B cell (primary cell): Measurements from ENCODE around the gene ABHD12B. TPM values are rescaled to one million over a fixed set of nuclear protein-coding genes. Genes with fewer than 3 reads are reported as not detected.

Experiments used
- ATAC-seq: fragments of 200-7000 bp; cut with Tn5 transposase; one replicate; pipeline ENCODE4 v1.10.0; 2021; ENCODE audit warnings: low read depth, mild to moderate bottlenecking, moderate number of reproducible peaks, moderate library complexity
- CTCF ChIA-PET: fragments of 350-600 bp; sonication (Branson Sonifier 250); formaldehyde crosslinking; loops from one replicate; lab custom pipeline; 2021; ENCODE audit warnings: antibody characterized with exemption, inconsistent platforms; lab: Charles Lee
- POLR2A ChIA-PET: fragments of 350-600 bp; sonication (Branson Sonifier 250); formaldehyde crosslinking; loops from one replicate; lab custom pipeline; 2021; ENCODE audit warnings: antibody characterized with exemption; lab: Charles Lee
- DNase-seq: peaks from one replicate; pipeline ENCODE4 v3.0.0; 2013
- H2AFZ ChIP-seq: 2 replicates; pipeline ENCODE4 v1.6.1; 2012; ENCODE audit warnings: mild to moderate bottlenecking, low read depth, low read length; ENCODE audit not compliant: insufficient read depth, poor library complexity, severe bottlenecking
- H3K27ac ChIP-seq, 2 donors: 1 replicate in 1 of 2; 2 replicates in 1 of 2; pipeline ENCODE4 v1.5.1; 2012 to 2013; ENCODE audit warnings: low read length in 2 of 2, mild to moderate bottlenecking in 2 of 2, moderate library complexity in 1 of 2
- H3K27me3 ChIP-seq, 4 experiments: fragments of 200-600 bp in 1 of 4; sonication (generic) in 1 of 4; replicated peaks in 1 of 4; 1 replicate in 2 of 4; 2 replicates in 2 of 4; pipeline versions ENCODE4 v1.6.1 to v1.7.0; 2013 to 2016; ENCODE audit warnings: low read length in 3 of 4, mild to moderate bottlenecking in 2 of 4, mixed read lengths in 1 of 4, moderate library complexity in 1 of 4; ENCODE audit not compliant: insufficient read depth in 4 of 4, control insufficient read depth in 3 of 4; ENCODE audit errors: control extremely low read depth in 1 of 4
- H3K36me3 ChIP-seq, 2 experiments: replicated peaks in 1 of 2; 1 replicate in 1 of 2; 2 replicates in 1 of 2; pipeline versions ENCODE4 v1.6.1 to v1.7.1; 2013; ENCODE audit warnings: low read length in 1 of 2; ENCODE audit not compliant: insufficient read depth in 2 of 2, control insufficient read depth in 1 of 2; ENCODE audit errors: control extremely low read depth in 1 of 2, extremely low read depth in 1 of 2
- H3K4me1 ChIP-seq, 2 donors: fragments of 200-600 bp in 1 of 2; sonication (generic) in 1 of 2; 1 replicate in 1 of 2; 2 replicates in 1 of 2; pipeline versions ENCODE4 v1.5.1 to v1.6.1; 2013 to 2017; ENCODE audit warnings: low read length in 2 of 2; ENCODE audit not compliant: control insufficient read depth in 2 of 2, insufficient read depth in 2 of 2
- H3K4me2 ChIP-seq: replicated peaks from 2 replicates; pipeline ENCODE3; 2012; ENCODE audit warnings: mild to moderate bottlenecking, low read depth, low read length; ENCODE audit not compliant: poor library complexity, severe bottlenecking
- H3K4me3 ChIP-seq, 5 experiments: fragments of 200-600 bp in 1 of 5; sonication (generic) in 1 of 5; 1 replicate in 3 of 5; 2 replicates in 2 of 5; pipeline versions ENCODE4 v1.5.1 to v1.7.0; 2011 to 2016; ENCODE audit warnings: low read length in 4 of 5, mild to moderate bottlenecking in 4 of 5, low read depth in 2 of 5, control low read depth in 1 of 5, moderate library complexity in 1 of 5; ENCODE audit not compliant: insufficient read depth in 1 of 5; ENCODE audit errors: control extremely low read depth in 1 of 5, extremely low read depth in 1 of 5
- H3K79me2 ChIP-seq: fragments of 200-600 bp; sonication (generic); one replicate; pipeline ENCODE4 v1.6.0; 2016; ENCODE audit warnings: low read length; ENCODE audit not compliant: control insufficient read depth, insufficient read depth
- H3K9ac ChIP-seq: fragments of 200-600 bp; sonication (generic); 2 replicates; pipeline ENCODE4 v1.6.1; 2017; ENCODE audit warnings: mild to moderate bottlenecking, low read length, moderate library complexity
- H3K9me3 ChIP-seq, 3 donors: one replicate each; pipeline versions ENCODE4 v1.6.1 to v1.7.1; 2013; ENCODE audit warnings: low read length in 2 of 3; ENCODE audit not compliant: control insufficient read depth in 2 of 3, insufficient read depth in 1 of 3; ENCODE audit errors: control extremely low read depth in 1 of 3
- H4K20me1 ChIP-seq: 2 replicates; pipeline ENCODE4 v1.6.0; 2012; ENCODE audit warnings: mild to moderate bottlenecking, low read length; ENCODE audit not compliant: insufficient read depth, control insufficient read depth, poor library complexity, severe bottlenecking
- H3K27ac Mint-ChIP-seq: one replicate; pipeline ENCODE4 v1.8.0; 2021; ENCODE audit warnings: mixed read lengths
- H3K27me3 Mint-ChIP-seq: one replicate; pipeline ENCODE4 v1.8.0; 2021; ENCODE audit warnings: mixed read lengths
- H3K4me1 Mint-ChIP-seq: one replicate; pipeline ENCODE4 v1.8.0; 2021; ENCODE audit warnings: mixed read lengths
- H3K4me3 Mint-ChIP-seq: one replicate; pipeline ENCODE4 v1.8.0; 2021; ENCODE audit warnings: mixed read lengths
- H3K9me3 Mint-ChIP-seq: one replicate; pipeline ENCODE4 v1.8.0; 2022; ENCODE audit warnings: mixed read lengths; ENCODE audit not compliant: insufficient read depth
- CTCF ChIP-seq: fragments of 200-600 bp; IDR thresholded peaks from one replicate; pipeline ENCODE4 v1.8.0; 2022; ENCODE audit warnings: antibody characterized with exemption, mild to moderate bottlenecking
- EZH2 ChIP-seq: IDR thresholded peaks from 2 replicates; pipeline ENCODE4 v1.6.1; 2012; ENCODE audit warnings: borderline replicate concordance, low read depth, mild to moderate bottlenecking, moderate library complexity, low read length; ENCODE audit not compliant: insufficient read depth, poor library complexity, severe bottlenecking
- WGBS: methylation state at CpG from one replicate; pipeline ENCODE4 v1.1.5; 2013; ENCODE audit warnings: missing lambda C conversion rate; ENCODE audit not compliant: insufficient coverage; 5-methylcytosine and 5-hydroxymethylcytosine counted together
- intact Hi-C: fragments of 100-400 bp; cut with micrococcal nuclease; formaldehyde crosslinking; loops from one replicate; pipeline ENCODE4 v1.10.0; 2022
- polyA plus RNA-seq: library from polyadenylated mRNA; depleted of rRNA; stranded (reverse); fragments of >200 nt; gene quantifications from 2 replicates; pipeline ENCODE4 v1.2.3, GENCODE V29; 2012
- total RNA-seq, 2 donors: library from RNA; stranded (reverse); fragments of 120-200 nt in 1 of 2; gene quantifications; 1 replicate in 1 of 2; 2 replicates in 1 of 2; pipeline versions ENCODE4 v1.2.3 to v1.2.4, GENCODE V29; 2013 to 2022

ABHD12B gene
- total and polyA plus RNA-seq, 2 donors (not counting 1 experiment from before 2014, with no cell fraction given), result not detected

- Mint-ChIP-seq H3K27me3 (no peaks in the 10 kb centered on the region), H3K9me3 (no peaks in the 10 kb centered on the region), H3K4me1 (peaks cover 69% of the 10 kb centered on the region), H3K4me3 (peak overlapping the region; percentile 94), H3K27ac (peak overlapping the region; percentile 91)
- Histone ChIP-seq H3K4me2 (peak overlapping the region; percentile 87), H3K79me2 (peaks cover 62% of the 10 kb centered on the region), H3K27me3 (no peaks in the 10 kb centered on the region), H3K36me3 (peaks cover 5 to 13% of the 10 kb centered on the region in 2 experiments), H3K27ac (peak overlapping the region; percentile 93 to 95), H2AFZ (peak overlapping the region; percentile 84), H3K4me3 (peak overlapping the region; percentile 70 to 90 (median 75)), H3K9me3 (no peaks in the 10 kb centered on the region), H4K20me1 (peaks cover 4% of the 10 kb centered on the region), H3K9ac (peak overlapping the region; percentile 65), H3K4me1 (peaks cover 51 to 56% of the 10 kb centered on the region in 2 donors)
- POLR2A ChIA-PET, result interaction anchor here (0.5 to 3.9 kb wide), 14 partner anchors 8 to 1228 kb away, joined by 3 to 24 read pairs (median 4); no protein-coding TSS in a partner anchor
- DNase-seq, result peak; percentile 91
- WGBS, result under 1% methylated on average over 90 of the region's 93 CpGs
- peak; percentile 58 for ATAC-seq
- CTCF ChIA-PET, result interaction anchor here (0.7 to 3.5 kb wide), 18 partner anchors 8 to 56 kb away, joined by 3 to 47 read pairs (median 4); no protein-coding TSS in a partner anchor
- TF ChIP-seq CTCF (no peak), EZH2 (no peak)
- intact Hi-C loops, result loop anchor here (1.0 to 5.0 kb wide), 6 partner anchors 8 to 1196 kb away; partner anchors contain the start of gene SAV1
These were observed 41.6 kb upstream of the ABHD12B start for GRCh38 chr14:50830044-50830931.
